Measurements from ENCODE around the gene OR10A4. TPM values are rescaled to one million over a fixed set of nuclear protein-coding genes. Genes with fewer than 3 reads are reported as not detected.
A peak's percentile ranks its signal among the peaks of the same experiment; 100 is the strongest.

OR10A4 gene
- total and polyA plus RNA-seq, 10 of the 15 experiments (the other 5 are each of a cell fraction or from before 2014, with no cell fraction given), result not detected

DNA sequence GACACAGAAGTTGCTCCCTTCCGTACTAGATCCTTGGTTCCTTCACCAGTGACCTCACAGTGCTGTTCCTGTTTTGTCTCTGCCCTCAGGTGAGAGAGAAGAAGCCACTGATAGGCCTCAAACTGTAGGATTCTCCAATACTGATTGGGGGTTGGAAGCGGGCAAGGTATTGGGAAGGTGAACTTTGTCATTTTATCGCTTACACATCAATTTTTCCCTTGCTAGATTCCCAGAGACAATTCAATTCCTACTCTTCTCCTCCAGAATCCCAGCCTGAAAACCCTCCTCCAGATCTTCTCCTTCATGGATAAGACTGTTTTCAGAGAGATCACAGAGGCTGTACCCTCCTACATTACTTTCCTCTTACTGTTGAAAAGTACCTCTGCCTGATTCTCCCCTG lies 35.0 kb downstream of the OR10A4 start:
- H3K9ac ChIP-seq (ENCODE audit: control insufficient read depth, insufficient read depth, low read length), result no peak overlapping the region
- SMC1A ChIA-PET (ENCODE audit: uncharacterized antibody, unreplicated experiment), result no interaction called here
- no peak overlapping the region for H3K4me2 ChIP-seq (ENCODE audit: control insufficient read depth, insufficient read depth)
- no peaks in the 10 kb centered on the region; a peak in 1 of 4 replicates for H3K27me3 ChIP-seq (replicated peaks in 1 of 2; ENCODE audit: control insufficient read depth in 2 of 2, insufficient read depth in 2 of 2, low read length in 1 of 2)
- H3K9me3 ChIP-seq (replicated peaks; ENCODE audit: control insufficient read depth, insufficient read depth, low read length), result no peaks in the 10 kb centered on the region
- no peaks in the 10 kb centered on the region for H3K79me2 ChIP-seq (ENCODE audit: control insufficient read depth, insufficient read depth, low read length)
- in situ Hi-C loops (cut with MboI) (no loop called here), intact Hi-C loops (cut with micrococcal nuclease; ENCODE audit: unreplicated experiment) (no loop called here)
- H3K4me3 ChIP-seq, result no peak overlapping the region
- TF ChIP-seq HDGF (IDR thresholded peaks at IDR 0.05) (no peak), TAF1 (IDR thresholded peaks at IDR 0.05; ENCODE audit: borderline replicate concordance, low read depth, low read length) (no peak)
- no TSS peak for BruUV-seq (replicated peaks)
- POLR2A ChIA-PET, result no interaction called here
- FAIRE-seq, result no peak
- ATAC-seq, result no peak
- H3K27ac ChIP-seq (ENCODE audit: control insufficient read depth, insufficient read depth), result no peak overlapping the region
- no peaks in the 10 kb centered on the region for H4K20me1 ChIP-seq (ENCODE audit: control insufficient read depth, insufficient read depth)
- CTCF ChIA-PET, result no interaction called here
- no peak for DNase-seq (ENCODE audit: low read depth, low spot score)
- RAD21 ChIA-PET (ENCODE audit: unreplicated experiment), result no interaction called here
- no peaks in the 10 kb centered on the region for H3K4me1 ChIP-seq (ENCODE audit: control insufficient read depth, insufficient read depth, low read length)
- 54% methylated on average over 3 of the region's 3 CpGs for WGBS (ENCODE audit: insufficient coverage, insufficient replicate concordance, low lambda C conversion rate, missing lambda C conversion rate)
- H2AFZ ChIP-seq (ENCODE audit: control insufficient read depth, low read depth, low read length), result no peak overlapping the region
- H3K36me3 ChIP-seq (ENCODE audit: control insufficient read depth in 2 of 2, insufficient read depth in 2 of 2, low read length in 1 of 2), result no peaks in the 10 kb centered on the region

DNA sequence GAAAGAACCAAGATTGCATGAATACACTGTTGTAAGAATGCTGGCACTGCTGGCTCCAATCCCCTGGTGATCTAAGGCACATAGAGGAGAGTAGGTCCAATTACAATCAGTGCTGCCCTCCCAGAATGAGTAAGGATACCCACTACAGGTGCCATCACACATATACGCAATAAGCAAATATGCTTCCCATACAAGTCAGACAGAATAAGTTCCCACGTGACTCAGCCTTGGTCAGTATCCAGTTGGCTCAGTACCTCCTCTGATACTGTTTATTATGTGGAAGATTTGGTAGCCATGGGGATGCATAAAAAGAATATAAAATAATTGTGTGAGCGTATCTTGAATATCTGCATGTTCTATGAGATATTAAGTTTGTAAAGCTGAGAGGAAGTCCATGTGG lies 35.5 kb downstream of the OR10A4 start:
- in situ Hi-C loops (cut with MboI), result no loop called here
- TF ChIP-seq NFYB (IDR thresholded peaks at IDR 0.05; ENCODE audit: insufficient read depth, low read depth, low read length) (no peak), MXI1 (IDR thresholded peaks at IDR 0.05; ENCODE audit: low read depth, low read length) (no peak), MYB (IDR thresholded peaks at IDR 0.05; ENCODE audit: borderline replicate concordance, low read depth, low read length) (no peak), PAX5 (IDR thresholded peaks at IDR 0.05; ENCODE audit: borderline replicate concordance, low read depth, low read length) (no peak), CBX5 (IDR thresholded peaks at IDR 0.05; ENCODE audit: low read depth) (no peak), FOXK2 (IDR thresholded peaks at IDR 0.05) (no peak), MYC (IDR thresholded peaks at IDR 0.05; ENCODE audit: insufficient read depth, insufficient read length, insufficient replicate concordance, low read length, severe bottlenecking) (no peak)

More for the DNA sequence above, 35.5 kb downstream of the OR10A4 start:
- DNase-seq (ENCODE audit: low read depth, low spot score) (no peak), ATAC-seq (peak; percentile 41), FAIRE-seq (no peak)
- Histone ChIP-seq H2AFZ (ENCODE audit: control insufficient read depth, low read depth, low read length) (no peak overlapping the region), H3K4me2 (ENCODE audit: control insufficient read depth, insufficient read depth) (no peak overlapping the region), H3K36me3 (ENCODE audit: control insufficient read depth in 2 of 2, insufficient read depth in 2 of 2, low read length in 1 of 2) (no peaks in the 10 kb centered on the region), H3K4me3 (no peak overlapping the region), H4K20me1 (ENCODE audit: control insufficient read depth, insufficient read depth) (no peaks in the 10 kb centered on the region), H3K27me3 (replicated peaks in 1 of 2; ENCODE audit: control insufficient read depth in 2 of 2, insufficient read depth in 2 of 2, low read length in 1 of 2) (no peaks in the 10 kb centered on the region; a peak in 1 of 4 replicates), H3K9ac (ENCODE audit: control insufficient read depth, insufficient read depth, low read length) (no peak overlapping the region), H3K79me2 (ENCODE audit: control insufficient read depth, insufficient read depth, low read length) (no peaks in the 10 kb centered on the region), H3K9me3 (replicated peaks; ENCODE audit: control insufficient read depth, insufficient read depth, low read length) (no peaks in the 10 kb centered on the region), H3K4me1 (ENCODE audit: control insufficient read depth, insufficient read depth, low read length) (no peaks in the 10 kb centered on the region), H3K27ac (ENCODE audit: control insufficient read depth, insufficient read depth) (no peak overlapping the region)
- 51% methylated on average over 3 of the region's 3 CpGs for WGBS (ENCODE audit: insufficient coverage, insufficient replicate concordance, low lambda C conversion rate, missing lambda C conversion rate)
- ChIA-PET RAD21 (ENCODE audit: unreplicated experiment) (no interaction called here), SMC1A (ENCODE audit: uncharacterized antibody, unreplicated experiment) (no interaction called here), CTCF (no interaction called here), POLR2A (no interaction called here)
- intact Hi-C loops (cut with micrococcal nuclease; ENCODE audit: unreplicated experiment), result no loop called here
- BruUV-seq (replicated peaks), result no TSS peak
